Posterior cingulate gyrus (tissue), 11 donors: Measurements from ENCODE around the gene CENPF.

Source experiments
- DNase-seq, 10 donors: peaks; one replicate each; pipeline versions ENCODE4 v3.0.0 to v3.0.0-alpha.2; 2020 to 2021; ENCODE audit warnings: mixed read lengths in 3 of 10
- intact Hi-C: fragments of 100-400 bp; cut with DNase I; formaldehyde crosslinking; loops from one replicate; pipeline ENCODE4 v1.15.1; 2023

CENPF gene

GRCh38 chr1:214700437-214700836 is 97.4 kb downstream of the CENPF start:
- intact Hi-C loops, result no loop called here
- DNase-seq, result no peak

- intact Hi-C loops, result no loop called here
- DNase-seq, result no peak
Observed at GRCh38 chr1:214702556-214702955, 99.6 kb downstream of the CENPF start.

- no peak for DNase-seq
- intact Hi-C loops, result no loop called here
Observed at GRCh38 chr1:214707306-214708087, 104.5 kb downstream of the CENPF start.

- DNase-seq, result no peak
- intact Hi-C loops, result no loop called here
Observed at GRCh38 chr1:214708321-214708955, 105.4 kb downstream of the CENPF start.

GRCh38 chr1:214709241-214709640 is 106.2 kb downstream of the CENPF start:
- intact Hi-C loops, result no loop called here
- no peak for DNase-seq

GRCh38 chr1:214712737-214713136 is 109.7 kb downstream of the CENPF start:
- intact Hi-C loops, result no loop called here
- no peak for DNase-seq
